ENCODE results near the gene SMOC2.

DNA sequence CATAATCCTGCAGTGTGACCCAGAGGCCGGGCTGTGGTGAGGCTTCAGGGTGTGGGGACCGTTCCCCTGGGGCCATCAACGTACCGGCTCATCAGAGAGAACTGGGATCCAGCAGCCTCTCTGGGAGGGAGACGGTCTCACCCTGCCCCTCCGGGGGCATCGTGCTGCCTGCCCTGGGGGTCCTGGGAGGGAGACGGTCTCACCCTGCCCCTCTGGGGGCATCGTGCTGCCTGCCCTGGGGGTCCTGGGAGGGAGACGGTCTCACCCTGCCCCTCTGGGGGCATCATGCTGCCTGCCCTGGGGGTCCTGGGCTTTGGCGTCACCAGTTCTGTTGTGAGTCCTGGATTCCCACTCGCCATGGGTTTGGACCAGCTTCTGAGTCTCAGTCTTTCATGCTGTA lies 17.1 kb downstream of the SMOC2 start:
- TF ChIP-seq CTCF (conservative IDR thresholded peaks at IDR 0.05; ENCODE audit: low read depth, low read length) (no peak), POLR2A (IDR thresholded peaks at IDR 0.05; ENCODE audit: low read depth, low read length) (no peak), RAD21 (IDR thresholded peaks at IDR 0.05; ENCODE audit: low read length) (no peak), MXI1 (IDR thresholded peaks at IDR 0.05; ENCODE audit: borderline replicate concordance, low read depth, low read length) (no peak), MAZ (IDR thresholded peaks at IDR 0.05; ENCODE audit: borderline replicate concordance, low read depth, low read length) (no peak), RFX5 (IDR thresholded peaks at IDR 0.05; ENCODE audit: low read depth, low read length) (no peak), FOS (IDR thresholded peaks at IDR 0.05; ENCODE audit: low read depth, low read length) (no peak), ELK1 (IDR thresholded peaks at IDR 0.05; ENCODE audit: borderline replicate concordance, low read depth, low read length) (no peak), CHD1 (IDR thresholded peaks at IDR 0.05; ENCODE audit: low read depth, low read length) (no peak), RCOR1 (IDR thresholded peaks at IDR 0.05; ENCODE audit: insufficient replicate concordance, low read length) (no peak), MAFK (IDR thresholded peaks at IDR 0.05; ENCODE audit: low read depth, low read length) (no peak), BHLHE40 (IDR thresholded peaks at IDR 0.05; ENCODE audit: low read depth, low read length) (no peak), USF2 (IDR thresholded peaks at IDR 0.05; ENCODE audit: low read depth, low read length) (no peak), CEBPB (IDR thresholded peaks at IDR 0.05; ENCODE audit: low read depth, low read length) (no peak)

All from IMR-90 (cell line).